HG02678 (cell line): ENCODE data around the gene GATD1.
A peak's percentile ranks its signal among the peaks of the same experiment; 100 is the strongest.
"Not testable (repeated sequence)": the region's sequence is repeated elsewhere in the genome, so short reads cannot be mapped to it uniquely, and the experiment has no call there.

Experiments
- ATAC-seq: cut with Tn5 transposase; IDR thresholded peaks from one replicate; pipeline ENCODE4 v1.9.1; 2021; ENCODE audit warnings: mild to moderate bottlenecking, moderate library complexity; ENCODE audit not compliant: unreplicated experiment

The GATD1 gene

DNA sequence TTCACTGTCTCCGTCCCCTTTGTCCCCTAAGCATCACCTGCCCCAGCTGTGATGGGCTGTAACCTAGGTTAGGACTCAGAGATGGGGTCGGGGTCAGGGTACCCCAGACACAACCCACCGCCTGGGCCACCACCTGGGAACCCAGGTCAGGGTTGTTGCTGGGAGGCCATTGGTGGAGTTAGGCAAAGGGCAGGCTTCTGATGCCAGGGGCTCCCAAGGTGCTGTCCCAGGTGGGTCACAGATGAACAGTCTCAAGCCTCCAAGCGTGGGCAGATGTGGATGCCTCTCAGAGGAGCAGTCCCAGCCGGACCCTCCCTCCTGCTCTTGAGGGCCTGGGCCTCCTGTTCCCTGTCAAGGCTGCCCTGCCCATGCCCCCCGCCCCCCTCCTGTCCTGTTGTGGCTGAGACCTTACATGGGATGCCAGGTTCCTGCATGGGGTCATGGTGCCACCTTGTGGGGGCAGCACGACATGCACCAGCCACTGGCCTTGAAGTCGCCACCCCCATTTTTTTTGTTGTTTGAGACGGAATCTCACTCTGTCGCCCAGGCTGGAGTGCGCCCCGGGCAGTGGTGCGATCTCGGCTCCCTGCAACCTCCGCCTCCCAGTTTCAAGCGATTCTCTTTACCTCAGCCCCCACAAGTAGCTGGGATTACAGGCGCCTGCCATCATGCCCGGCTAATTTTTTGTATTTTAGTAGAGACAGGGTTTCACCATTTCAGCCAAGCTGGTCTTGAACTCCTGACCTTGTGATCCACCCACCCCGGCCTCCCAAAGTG is 12.1 kb downstream of the GATD1 start:
- peak; percentile 45 for ATAC-seq

DNA sequence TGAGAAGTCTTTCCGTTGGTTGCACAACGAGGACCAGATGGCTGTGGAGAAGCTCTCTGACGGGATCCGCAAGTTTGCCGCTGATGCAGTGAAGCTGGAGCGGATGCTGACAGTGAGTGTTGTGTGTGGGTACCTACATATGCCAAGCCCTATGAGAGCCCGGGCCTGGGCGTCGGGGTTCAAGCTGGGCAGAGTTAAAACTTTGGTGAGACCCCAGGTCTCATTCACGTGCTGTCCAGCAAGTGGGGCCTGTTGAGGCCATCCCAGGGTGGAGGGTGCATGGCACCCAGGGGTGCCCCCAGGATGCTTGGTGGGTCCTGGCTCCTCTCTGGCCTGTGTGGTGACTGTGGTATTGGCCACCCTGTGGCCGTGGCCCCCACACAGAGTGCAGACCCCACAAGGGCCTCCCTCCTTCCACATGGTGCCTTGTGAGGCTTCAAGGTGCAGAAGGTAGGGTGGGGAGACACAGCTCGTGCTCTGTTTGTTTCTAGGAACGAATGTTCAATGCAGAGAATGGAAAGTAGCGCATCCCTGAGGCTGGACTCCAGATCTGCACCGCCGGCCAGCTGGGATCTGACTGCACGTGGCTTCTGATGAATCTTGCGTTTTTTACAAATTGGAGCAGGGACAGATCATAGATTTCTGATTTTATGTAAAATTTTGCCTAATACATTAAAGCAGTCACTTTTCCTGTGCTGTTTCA is 12.8 kb downstream of the GATD1 start:
- no peak for ATAC-seq

DNA sequence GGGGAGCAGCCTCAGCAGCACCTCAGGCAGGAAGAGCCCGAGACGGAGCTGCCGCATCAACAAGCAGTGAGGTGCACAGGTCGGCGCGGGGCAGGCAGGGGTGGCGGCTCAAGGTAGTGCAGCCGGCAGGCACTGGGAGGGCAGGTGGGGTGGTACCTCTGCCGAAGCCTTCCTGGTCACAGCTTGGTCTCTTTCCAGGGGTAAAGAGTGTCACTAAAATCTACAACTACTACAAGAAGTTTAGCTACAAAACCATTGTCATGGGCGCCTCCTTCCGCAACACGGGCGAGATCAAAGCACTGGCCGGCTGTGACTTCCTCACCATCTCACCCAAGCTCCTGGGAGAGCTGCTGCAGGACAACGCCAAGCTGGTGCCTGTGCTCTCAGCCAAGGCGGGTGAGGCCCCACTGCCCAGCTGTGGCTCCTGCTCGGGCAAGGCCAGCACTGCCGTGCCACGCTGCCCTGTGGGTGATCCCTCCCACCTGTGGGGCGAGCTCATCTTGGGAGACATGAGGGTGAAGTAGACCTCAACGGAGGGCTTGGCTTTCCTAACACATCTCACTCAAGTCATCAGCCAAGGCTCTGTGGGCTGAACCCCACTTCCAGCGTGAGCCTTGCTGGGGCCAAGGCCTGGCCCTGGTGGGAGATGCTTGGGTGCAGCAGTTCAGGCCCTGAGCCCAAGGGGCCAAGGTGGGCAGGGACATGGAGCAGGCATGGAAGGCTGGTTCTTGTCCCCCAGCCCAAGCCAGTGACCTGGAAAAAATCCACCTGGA is 13.6 kb downstream of the GATD1 start:
- ATAC-seq: no peak

DNA sequence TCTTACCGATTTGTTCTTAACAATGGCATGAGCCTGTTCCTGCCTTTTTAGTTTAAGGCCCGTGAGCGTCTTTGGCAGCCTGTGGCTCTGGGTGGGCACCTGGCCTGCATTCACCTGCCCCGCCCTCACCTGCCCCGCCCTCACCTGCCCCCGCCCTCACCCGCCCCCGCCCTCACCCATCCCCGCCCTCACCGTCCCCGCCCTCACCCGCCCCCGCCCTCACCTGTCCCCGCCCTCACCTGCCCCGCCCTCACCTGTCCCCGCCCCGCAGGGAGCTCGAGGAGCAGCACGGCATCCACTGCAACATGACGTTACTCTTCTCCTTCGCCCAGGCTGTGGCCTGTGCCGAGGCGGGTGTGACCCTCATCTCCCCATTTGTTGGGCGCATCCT is 14.2 kb downstream of the GATD1 start:
- no peak for ATAC-seq

DNA sequence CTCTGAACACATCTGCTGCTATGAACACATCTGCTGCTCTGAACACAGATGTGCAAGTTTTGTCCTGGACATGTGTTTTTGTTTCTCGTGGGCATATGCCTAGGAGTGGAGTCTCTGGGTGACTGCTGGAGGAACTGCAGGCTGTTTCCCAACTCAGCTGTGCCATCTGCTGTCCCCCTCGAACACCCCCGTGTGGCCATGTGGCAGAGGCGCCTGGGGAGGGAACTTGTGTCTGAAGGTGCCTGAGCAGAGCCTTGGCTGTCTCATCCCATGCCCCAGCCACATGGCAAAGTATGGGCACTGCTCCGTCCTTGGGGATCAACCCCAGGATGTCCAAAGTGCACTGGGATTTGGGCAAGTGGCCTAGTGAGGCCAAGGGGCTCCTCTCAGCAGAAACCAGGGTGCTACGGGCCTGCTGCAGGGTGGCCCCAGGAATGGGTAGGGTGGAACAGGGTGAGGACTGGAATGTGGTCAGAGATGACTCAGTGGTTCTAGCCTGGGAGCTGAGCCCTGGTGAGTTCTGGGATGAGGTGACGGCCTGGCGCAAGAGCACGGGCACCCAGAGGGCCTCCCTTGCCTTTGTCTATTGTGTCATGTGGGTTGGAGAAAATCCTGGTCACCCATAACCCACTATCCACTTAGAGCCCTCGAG is 14.7 kb downstream of the GATD1 start:
- no peak for ATAC-seq

DNA sequence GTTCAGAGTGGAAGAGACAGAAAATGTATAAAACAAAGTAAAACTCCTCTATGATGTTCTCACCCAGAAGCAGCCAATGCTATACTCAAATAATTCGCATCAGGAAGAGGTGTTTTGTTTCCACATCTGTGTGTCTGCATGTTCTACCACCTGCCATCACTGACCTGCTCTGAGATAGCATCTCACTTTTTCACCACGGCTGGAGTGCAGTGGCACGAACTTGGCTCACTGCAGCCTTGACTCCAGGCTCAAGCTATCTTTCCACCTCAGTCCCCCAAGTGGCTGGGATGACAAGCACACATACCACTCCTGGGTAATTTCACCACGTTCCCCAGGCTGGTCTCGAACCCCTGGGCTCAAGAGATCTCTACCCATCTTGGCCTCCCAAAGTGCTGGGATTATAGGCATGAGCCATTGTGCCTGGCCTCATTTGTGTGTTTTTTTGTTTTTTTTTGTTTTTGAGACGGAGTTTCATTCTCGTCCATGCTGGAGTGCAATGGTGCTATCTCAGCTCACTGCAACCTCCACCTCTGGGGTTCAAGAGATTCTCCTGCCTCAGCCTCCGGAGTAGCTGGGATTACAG is 15.7 kb downstream of the GATD1 start:
- ATAC-seq: no peak

DNA sequence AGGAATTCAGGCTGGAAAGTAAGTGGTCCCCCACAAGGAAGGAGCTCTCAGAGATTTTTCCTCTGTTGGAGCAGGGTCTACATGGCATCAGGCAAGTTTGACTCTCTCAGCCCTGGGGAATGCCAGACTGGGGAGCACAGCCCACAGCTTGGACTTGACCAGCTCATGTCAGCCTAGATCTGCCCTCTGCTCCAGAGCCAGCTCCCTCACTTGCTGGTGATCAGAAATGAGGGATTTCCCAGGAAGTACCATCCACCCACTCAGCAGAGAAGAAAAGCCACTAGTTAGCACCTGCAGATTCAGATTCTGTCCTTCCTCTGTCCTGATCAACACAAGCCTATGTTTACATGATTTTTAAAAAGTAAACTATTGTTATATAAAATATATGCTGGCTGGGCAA is 17.1 kb downstream of the GATD1 start:
- no peak for ATAC-seq

DNA sequence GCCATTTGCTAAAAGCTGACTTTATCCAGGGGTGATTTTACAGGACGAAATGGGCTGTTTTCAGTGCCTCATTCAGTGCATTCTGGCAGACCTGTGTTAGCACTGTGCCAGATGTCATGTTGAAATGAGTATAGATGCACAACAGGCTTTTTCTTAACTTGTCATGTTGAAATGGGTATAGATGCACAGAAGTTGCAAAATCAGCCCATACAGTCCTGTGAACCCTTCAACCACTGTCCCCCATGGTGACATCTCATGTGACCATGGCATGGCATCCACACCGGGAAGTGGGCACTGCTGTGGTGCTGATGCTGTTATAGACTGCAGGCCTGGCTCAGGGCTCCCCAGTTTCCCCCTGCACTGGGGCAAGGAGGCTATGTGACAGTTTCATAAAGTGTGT is 27.6 kb downstream of the GATD1 start:
- no peak for ATAC-seq

DNA sequence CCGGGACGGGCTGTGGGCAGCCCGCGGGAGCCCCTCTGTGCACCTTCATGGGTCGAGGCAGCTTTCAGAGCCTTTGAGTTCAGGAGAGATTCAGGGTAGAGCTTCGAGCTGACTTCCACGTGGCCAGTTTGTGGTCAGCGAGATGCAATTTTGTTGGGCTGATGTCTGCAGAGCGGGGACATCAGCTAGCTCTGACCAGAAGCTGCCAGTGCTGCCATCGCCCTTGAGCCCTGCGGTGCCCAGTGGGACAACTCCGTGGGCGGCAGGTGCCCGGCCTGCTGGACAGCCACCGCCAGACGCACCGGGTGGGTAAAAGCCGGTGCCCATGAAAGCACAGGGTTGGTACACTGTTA is 29.3 kb downstream of the GATD1 start:
- ATAC-seq: no peak

DNA sequence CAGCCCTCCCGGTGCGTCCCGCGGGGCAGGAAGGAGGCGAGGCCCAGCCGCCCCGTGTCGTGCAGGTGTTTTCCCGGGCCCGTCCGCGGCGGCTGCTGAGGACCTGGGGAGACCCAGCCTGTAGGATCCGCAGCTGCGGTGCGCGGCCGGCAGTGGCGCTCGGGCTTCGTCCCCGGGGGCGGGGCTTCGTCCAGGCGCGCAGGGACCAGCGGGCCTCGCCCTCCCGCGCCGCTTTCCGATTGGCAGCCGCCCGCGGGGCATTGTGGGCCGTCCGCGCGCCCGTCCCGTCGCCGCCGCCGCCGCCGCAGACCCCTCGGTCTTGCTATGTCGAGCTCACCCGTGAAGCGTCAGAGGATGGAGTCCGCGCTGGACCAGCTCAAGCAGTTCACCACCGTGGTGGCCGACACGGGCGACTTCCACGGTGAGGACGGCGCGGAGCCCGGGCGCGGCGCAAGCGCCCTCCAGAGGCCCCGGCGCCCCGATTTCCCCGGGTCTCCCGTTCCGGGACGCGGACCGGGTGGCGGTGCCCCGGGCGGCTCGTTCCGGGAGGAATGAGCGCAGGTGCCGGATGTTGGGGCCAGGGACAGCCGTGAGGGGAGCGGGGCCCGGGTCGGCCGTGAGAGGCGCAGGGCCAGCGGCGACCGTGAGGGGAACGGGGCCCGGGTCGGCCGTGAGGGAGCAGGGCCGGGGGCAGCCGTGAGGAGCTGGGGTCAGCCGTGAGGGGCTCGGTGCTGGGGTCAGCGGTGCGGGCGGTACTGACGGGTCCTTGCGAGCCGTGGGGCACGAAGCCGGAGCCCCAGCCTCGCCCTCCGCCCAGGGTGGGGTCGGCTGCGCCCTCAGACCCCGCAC is 29.9 kb downstream of the GATD1 start, which contains the start of gene TALDO1:
Gene TALDO1 (plus strand): TSS at position 307 of the 849 bp plus-strand sequence. CDS start 18 bp downstream, at position 325.
- ATAC-seq: peak; percentile 91

DNA sequence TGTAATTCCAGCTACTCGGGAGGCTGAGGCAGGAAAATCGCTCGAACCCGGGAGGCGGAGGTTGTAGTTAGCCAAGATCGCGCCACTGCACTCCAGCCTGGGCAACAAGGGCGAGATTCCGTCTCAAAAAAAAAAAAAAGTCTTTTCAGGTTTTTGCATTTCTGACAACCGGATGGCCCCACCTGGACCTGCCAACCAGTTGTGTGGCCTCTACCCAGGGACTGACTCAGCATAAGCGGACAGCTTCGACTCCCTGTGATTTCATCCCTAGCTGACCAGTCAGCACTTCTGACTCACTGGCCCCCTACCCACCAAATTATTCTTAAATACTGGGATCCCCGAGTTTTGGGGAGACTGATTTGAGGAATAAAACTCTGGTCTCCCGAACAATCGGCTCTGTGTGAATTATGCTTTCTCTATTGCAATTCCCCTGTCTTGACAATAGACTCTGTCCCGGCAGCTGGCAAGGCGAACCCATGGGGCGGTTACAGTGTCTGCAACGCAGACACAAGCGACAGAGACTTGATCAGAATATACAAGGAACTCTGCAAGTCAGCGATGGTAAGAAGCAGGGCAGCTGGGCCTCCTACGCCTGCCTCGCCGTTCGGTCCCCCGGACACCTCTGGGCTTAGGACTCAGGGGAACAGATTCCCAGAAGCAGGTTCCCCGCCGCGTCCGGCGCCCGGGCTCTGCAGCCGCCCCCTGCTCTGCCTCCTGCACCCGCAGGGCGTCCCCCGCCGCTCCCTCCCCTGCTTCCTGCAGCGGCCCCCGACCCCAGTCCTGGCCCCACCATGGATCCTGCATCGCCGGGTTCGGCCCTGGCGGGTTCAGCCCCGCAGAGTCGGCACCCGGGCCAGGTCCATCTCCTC is 30.8 kb downstream of the GATD1 start:
- peak; percentile 26 for ATAC-seq

DNA sequence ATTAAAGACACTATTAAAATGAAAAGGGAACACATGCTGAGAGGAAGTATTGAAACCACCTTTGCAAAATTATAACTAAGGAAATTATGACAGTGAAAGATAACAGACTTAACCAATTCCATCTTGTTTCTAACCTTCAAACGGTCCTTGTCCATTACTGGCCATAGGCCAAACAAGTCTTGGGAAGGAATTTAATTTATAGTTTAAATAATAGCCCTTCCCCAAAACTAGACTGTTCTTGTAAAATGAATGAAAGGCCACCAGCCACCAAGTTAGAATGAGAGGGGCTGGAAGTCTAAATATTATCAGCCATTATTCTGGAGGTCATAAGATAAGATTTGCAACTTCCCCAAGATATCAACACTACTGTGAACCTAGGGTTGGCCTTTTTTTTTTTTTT is 31.9 kb downstream of the GATD1 start:
- no peak for ATAC-seq

DNA sequence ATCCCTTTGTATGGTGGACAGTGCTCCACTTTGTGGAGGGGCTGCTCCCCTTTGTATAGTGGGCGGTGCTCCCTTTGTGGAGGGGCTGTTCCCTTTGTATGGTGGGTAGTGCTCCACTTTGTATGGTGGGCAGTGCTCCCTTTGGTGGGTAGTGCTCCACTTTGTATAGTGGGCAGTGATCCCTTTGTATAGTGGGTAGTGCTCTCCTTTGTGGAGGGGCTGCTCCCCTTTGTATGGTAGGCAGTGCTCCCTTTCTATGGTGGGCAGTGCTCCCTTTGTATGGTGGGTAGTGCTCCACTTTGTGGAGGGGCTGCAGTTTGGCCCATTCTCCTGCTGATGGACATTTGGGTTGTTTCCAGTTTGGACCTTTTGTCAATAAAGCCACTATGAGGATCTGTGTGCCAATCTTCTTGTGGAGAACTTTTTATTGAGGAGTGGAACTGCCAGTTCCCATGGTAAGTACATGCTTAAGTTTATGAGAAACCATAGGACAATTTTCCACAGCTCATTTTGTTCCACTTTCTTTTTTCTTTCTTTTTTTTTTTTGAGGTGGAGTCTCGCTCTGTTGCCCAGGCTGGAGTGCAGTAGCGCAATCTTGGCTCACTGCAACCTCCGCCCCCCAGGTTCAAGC is 34.6 kb downstream of the GATD1 start:
- ATAC-seq: no peak

DNA sequence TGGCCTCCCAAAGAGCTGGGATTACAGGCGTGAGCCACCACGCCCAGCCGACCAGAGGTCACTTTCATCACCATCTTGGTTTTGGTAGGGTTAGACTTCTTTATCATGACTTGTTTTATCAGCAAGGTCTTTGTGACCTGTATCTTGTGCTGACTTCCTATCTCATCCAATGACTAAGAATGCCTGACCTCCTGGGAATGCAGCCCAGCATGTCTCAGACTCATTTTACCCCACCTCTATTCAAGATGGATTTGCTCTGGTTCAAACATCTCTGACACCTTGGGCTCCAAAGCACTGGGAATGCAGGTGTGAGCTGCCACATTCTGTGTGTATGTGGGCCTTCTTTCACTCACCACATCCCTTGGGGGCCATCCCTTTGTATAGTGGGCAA is 35.1 kb downstream of the GATD1 start:
- ATAC-seq: no peak

DNA sequence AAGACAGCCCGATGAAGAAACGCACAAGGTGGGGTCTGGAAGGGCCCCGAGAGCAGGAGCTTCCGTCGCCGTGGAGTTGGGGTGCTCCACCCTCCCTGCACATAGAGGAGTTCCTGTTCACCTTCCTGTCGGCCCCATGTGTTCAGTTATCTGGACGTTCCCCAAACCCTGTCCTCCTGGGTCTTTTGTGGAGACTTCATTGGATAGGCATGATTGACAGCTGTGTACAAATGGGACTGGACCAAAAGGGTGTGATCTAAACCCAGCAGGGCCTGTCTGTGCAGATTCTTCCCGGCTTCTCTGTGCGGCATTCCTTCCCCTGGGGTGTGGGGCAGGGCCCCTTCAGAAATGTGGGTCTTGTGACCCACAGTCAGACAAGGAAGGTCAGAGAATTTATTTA is 39.4 kb downstream of the GATD1 start:
- ATAC-seq: not testable (repeated sequence)

DNA sequence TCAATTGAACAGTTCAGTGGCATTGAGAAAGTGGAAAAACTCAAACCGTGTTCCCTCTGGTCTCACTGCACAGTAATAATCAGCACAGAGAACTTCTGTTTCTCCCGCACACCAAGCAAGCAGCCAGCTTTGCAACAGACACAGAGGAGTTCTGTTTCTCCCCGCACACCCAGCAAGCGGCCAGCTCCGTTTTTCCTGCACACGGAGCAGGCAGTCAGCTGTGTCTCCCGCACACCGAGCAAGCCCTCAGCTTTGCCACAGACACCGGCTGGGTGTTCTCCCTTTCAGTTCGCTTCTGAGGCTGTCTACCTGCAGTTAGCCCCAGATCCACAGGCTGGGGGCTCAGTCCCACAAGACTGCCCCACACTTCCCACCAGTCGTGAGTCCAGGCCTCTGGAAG is 39.9 kb downstream of the GATD1 start:
- ATAC-seq: no peak

DNA sequence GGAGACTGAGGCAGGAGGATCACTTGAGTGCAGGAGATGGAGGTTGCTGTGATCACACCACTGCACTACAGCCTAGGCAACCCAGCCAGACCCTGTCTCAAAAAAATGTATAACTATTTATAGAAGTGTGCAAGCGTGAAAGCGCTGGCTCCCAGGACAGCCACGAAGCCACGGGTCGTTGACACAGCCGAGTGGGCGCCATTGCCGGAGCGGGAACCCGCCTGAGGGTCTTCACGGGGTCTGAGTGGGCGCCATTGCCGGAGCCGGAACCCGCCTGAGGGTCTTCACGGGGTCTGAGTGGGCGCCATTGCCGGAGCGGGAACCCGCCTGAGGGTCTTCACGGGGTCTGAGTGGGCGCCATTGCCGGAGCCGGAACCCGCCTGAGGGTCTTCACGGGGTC is 42.7 kb downstream of the GATD1 start:
- ATAC-seq: not testable (repeated sequence)

DNA sequence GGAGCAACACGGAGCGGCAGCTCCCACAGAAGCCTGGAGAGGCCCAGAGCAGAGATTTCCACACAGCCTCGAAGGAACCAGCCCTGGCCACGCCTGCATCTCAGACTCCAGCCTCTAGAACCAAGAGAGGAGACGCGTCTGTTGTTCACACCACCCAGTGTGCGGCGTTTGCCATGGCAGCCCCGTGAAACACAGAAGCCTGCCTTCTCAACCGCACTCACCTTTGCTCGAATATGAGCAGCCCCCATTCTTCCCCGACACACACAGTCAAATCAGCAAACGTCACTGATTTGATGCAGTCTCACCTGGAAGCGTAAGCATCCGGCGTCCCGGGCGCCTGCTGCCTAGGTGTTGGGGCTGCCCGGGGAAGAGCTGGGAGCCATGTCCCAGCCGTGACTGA is 44.2 kb downstream of the GATD1 start:
- ATAC-seq: no peak
